Measurements from ENCODE around the gene MCMBP. TPM values are rescaled to one million over a fixed set of nuclear protein-coding genes. Genes with fewer than 3 reads are reported as not detected.
A peak's percentile ranks its signal among the peaks of the same experiment; 100 is the strongest.

The MCMBP gene
- total and polyA plus RNA-seq, 2 donors (not counting 1 experiment from before 2014, with no cell fraction given), result 40.6 to 63.4 TPM

GRCh38 chr10:119849944-119850343 is 22.7 kb downstream of the MCMBP start:
- Histone ChIP-seq H3K36me3 (ENCODE audit: control insufficient read depth, insufficient read depth, low read length) (peaks cover 14% of the 10 kb centered on the region), H3K4me3 (replicated peaks in 1 of 4; ENCODE audit: control extremely low read depth in 1 of 4, insufficient read depth in 1 of 4, low read depth in 3 of 4, low read length in 4 of 4) (no peak overlapping the region), H3K9ac (ENCODE audit: insufficient read depth, low read length) (no peak overlapping the region), H3K27me3 (ENCODE audit: control insufficient read depth, insufficient read depth, low read length) (no peaks in the 10 kb centered on the region), H4K20me1 (ENCODE audit: control insufficient read depth, extremely low read depth, insufficient read depth, low read length) (no peaks in the 10 kb centered on the region), H3K27ac (ENCODE audit: insufficient read depth, low read length) (no peak overlapping the region), H2AFZ (ENCODE audit: low read length) (no peak overlapping the region), H3K79me2 (ENCODE audit: control insufficient read depth, insufficient read depth, low read length) (no peaks in the 10 kb centered on the region), H3K9me3 (ENCODE audit: control insufficient read depth, insufficient read depth, low read depth, low read length) (no peaks in the 10 kb centered on the region), H3K4me1 (ENCODE audit: control insufficient read depth, extremely low read depth, insufficient read depth, low read length) (peaks cover 4% of the 10 kb centered on the region), H3K4me2 (ENCODE audit: extremely low read depth, insufficient read depth, low read length) (no peak overlapping the region)
- no peak for DNase-seq (ENCODE audit: low read depth in 2 of 2)
- TF ChIP-seq, protein P1, sequence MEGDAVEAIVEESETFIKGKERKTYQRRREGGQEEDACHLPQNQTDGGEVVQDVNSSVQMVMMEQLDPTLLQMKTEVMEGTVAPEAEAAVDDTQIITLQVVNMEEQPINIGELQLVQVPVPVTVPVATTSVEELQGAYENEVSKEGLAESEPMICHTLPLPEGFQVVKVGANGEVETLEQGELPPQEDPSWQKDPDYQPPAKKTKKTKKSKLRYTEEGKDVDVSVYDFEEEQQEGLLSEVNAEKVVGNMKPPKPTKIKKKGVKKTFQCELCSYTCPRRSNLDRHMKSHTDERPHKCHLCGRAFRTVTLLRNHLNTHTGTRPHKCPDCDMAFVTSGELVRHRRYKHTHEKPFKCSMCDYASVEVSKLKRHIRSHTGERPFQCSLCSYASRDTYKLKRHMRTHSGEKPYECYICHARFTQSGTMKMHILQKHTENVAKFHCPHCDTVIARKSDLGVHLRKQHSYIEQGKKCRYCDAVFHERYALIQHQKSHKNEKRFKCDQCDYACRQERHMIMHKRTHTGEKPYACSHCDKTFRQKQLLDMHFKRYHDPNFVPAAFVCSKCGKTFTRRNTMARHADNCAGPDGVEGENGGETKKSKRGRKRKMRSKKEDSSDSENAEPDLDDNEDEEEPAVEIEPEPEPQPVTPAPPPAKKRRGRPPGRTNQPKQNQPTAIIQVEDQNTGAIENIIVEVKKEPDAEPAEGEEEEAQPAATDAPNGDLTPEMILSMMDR (conservative IDR thresholded peaks at IDR 0.05 in 1 of 2, IDR thresholded peaks at IDR 0.05 in 1 of 2; ENCODE audit: low read depth in 1 of 2, low read length in 2 of 2), result no peak
- TF ChIP-seq EZH2 (IDR thresholded peaks at IDR 0.05; ENCODE audit: low read length, missing control alignments), result no peak

- Histone ChIP-seq H3K9ac (ENCODE audit: insufficient read depth, low read length) (no peak overlapping the region), H3K27ac (ENCODE audit: insufficient read depth, low read length) (peak overlapping the region; percentile 18), H3K9me3 (ENCODE audit: control insufficient read depth, insufficient read depth, low read depth, low read length) (no peaks in the 10 kb centered on the region), H3K4me3 (replicated peaks in 1 of 4; ENCODE audit: control extremely low read depth in 1 of 4, insufficient read depth in 1 of 4, low read depth in 3 of 4, low read length in 4 of 4) (no peak overlapping the region), H2AFZ (ENCODE audit: low read length) (no peak overlapping the region), H3K36me3 (ENCODE audit: control insufficient read depth, insufficient read depth, low read length) (peaks cover 14% of the 10 kb centered on the region), H4K20me1 (ENCODE audit: control insufficient read depth, extremely low read depth, insufficient read depth, low read length) (no peaks in the 10 kb centered on the region), H3K4me1 (ENCODE audit: control insufficient read depth, extremely low read depth, insufficient read depth, low read length) (peaks cover 4% of the 10 kb centered on the region), H3K4me2 (ENCODE audit: extremely low read depth, insufficient read depth, low read length) (peak overlapping the region; percentile 46), H3K27me3 (ENCODE audit: control insufficient read depth, insufficient read depth, low read length) (no peaks in the 10 kb centered on the region), H3K79me2 (ENCODE audit: control insufficient read depth, insufficient read depth, low read length) (no peaks in the 10 kb centered on the region)
- peak; percentile 20 to 91 for DNase-seq (ENCODE audit: low read depth in 2 of 2)
- TF ChIP-seq EZH2 (IDR thresholded peaks at IDR 0.05; ENCODE audit: low read length, missing control alignments), result no peak
- TF ChIP-seq, protein P1 (conservative IDR thresholded peaks at IDR 0.05 in 1 of 2, IDR thresholded peaks at IDR 0.05 in 1 of 2; ENCODE audit: low read depth in 1 of 2, low read length in 2 of 2), result no peak
Measured at GRCh38 chr10:119849031-119849789, 23.4 kb downstream of the MCMBP start.

- Histone ChIP-seq H3K27ac (ENCODE audit: insufficient read depth, low read length) (no peak overlapping the region), H3K79me2 (ENCODE audit: control insufficient read depth, insufficient read depth, low read length) (no peaks in the 10 kb centered on the region), H3K4me2 (ENCODE audit: extremely low read depth, insufficient read depth, low read length) (no peak overlapping the region), H3K9me3 (ENCODE audit: control insufficient read depth, insufficient read depth, low read depth, low read length) (no peaks in the 10 kb centered on the region), H4K20me1 (ENCODE audit: control insufficient read depth, extremely low read depth, insufficient read depth, low read length) (no peaks in the 10 kb centered on the region), H3K4me3 (replicated peaks in 1 of 4; ENCODE audit: control extremely low read depth in 1 of 4, insufficient read depth in 1 of 4, low read depth in 3 of 4, low read length in 4 of 4) (no peak overlapping the region), H3K27me3 (ENCODE audit: control insufficient read depth, insufficient read depth, low read length) (no peaks in the 10 kb centered on the region), H3K36me3 (ENCODE audit: control insufficient read depth, insufficient read depth, low read length) (peaks cover 9% of the 10 kb centered on the region), H3K4me1 (ENCODE audit: control insufficient read depth, extremely low read depth, insufficient read depth, low read length) (peaks cover 4% of the 10 kb centered on the region), H3K9ac (ENCODE audit: insufficient read depth, low read length) (no peak overlapping the region), H2AFZ (ENCODE audit: low read length) (no peak overlapping the region)
- DNase-seq (ENCODE audit: low read depth in 2 of 2), result no peak
- no peak for TF ChIP-seq EZH2 (IDR thresholded peaks at IDR 0.05; ENCODE audit: low read length, missing control alignments)
- TF ChIP-seq, protein P1 (conservative IDR thresholded peaks at IDR 0.05 in 1 of 2, IDR thresholded peaks at IDR 0.05 in 1 of 2; ENCODE audit: low read depth in 1 of 2, low read length in 2 of 2), result no peak
Measured at GRCh38 chr10:119845656-119846055, 27.0 kb downstream of the MCMBP start.

Data from fibroblast of lung (primary cell).